Measurements from ENCODE around the gene MRPL44.

The MRPL44 gene

DNA sequence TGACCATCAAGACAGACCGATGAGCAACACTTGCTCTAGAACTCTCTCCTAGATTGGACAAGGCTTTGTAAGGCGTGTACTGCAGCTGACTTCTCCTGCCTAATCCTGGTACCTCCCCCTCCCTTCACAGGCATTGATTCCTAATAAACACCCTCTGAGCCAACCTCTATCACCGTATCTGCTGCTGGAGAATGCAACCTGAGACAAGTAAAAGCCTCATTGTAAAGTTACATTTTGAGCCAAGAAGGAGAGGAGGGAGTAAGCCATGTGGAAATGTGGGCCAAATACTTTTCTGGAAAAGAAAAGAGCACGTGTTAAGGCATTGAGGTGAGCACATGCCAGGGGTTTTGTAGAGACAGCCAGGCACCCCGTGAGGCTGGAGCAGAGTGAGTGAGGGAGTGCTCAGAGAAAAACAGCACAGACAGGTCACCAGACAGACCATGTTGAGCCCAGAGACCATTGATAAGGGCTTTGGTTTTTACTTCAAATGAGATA lies 9.5 kb upstream of the MRPL44 start:
- peak overlapping the region; percentile 34 to 89 for H3K27ac Mint-ChIP-seq
- H3K4me3 Mint-ChIP-seq, result peak overlapping the region in 1 of 2 donors; percentile 2

DNA sequence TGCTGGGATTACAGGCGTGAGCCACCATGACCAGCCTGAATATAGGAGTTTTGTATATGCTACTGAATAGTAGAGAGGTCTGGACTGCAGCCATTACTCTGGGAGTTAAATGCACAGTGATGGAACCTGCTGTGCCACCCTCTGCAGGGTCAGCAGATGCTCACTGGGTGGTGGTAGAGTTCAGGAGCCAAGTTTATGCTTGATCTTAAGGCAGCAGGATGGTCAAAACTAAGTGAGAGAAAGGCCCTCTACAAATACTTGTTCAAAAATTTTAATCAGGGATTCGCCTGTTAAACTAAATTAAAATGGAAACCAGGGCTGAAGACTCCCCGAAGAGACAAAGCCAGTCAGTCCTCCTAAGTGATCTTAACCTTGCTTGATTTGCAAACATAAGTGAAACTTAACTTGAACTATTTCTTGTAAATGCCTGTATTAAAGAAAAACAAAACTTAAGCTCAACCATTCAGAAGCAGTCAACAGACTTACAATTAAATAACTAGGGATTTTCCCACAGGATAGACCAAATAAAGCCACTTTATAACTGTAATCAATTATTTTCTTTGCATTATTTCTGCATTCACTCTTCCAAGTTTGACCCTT lies 7.9 kb upstream of the MRPL44 start:
- Mint-ChIP-seq H3K27me3 (no peaks in the 10 kb centered on the region), H3K9me3 (no peaks in the 10 kb centered on the region), H3K4me3 (no peak overlapping the region), H3K27ac (peak overlapping the region; percentile 92 to 96), H3K4me1 (peaks cover 84% of the 10 kb centered on the region)
- DNase-seq, result no peak
- no peak for ATAC-seq

More for the DNA sequence above, 9.5 kb upstream of the MRPL44 start:
- no peaks in the 10 kb centered on the region for H3K27me3 Mint-ChIP-seq
- ATAC-seq (no peak), DNase-seq (no peak)
- peaks cover 87% of the 10 kb centered on the region for H3K4me1 Mint-ChIP-seq
- H3K9me3 Mint-ChIP-seq, result no peaks in the 10 kb centered on the region

DNA sequence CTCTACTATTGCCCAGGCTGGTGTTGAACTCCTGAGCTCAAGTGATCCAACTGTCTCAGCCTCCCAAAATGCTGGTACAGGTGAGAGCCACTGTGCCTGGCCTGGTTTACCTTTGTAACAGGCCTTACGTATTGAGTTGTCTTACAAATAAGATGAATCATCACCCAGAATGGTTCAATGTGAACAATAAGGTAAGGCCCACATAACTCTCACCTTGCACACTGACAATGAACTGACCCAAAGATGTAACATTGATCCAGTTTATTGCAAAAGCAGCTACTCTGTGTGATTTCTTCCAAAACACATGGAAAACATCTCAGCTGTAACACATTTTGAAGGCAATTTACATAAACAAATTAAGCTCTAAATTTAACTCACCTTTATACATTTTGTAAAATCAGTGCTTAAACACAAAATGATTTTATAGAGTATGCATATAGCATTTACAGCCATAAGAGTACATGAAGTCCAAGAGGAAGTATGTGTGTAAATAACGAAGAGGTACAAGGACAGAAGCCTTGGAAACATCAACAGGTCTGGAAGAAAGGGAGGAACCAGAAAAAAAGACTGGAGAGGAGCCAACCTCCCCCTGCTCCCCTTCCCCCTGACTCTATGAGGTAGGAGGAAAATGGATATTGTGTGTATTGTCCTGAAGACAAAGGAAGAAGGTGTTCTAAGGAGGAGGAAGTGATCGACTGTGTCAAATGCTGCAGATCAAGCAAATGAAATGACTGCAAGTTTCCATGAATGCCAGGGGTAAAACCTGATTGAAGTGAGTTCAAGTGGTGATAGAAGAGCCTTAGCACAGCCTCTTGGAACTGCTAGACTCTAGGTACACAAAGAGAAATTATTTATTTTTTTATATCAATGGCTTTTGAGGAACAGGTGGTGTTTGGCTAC lies 6.6 kb upstream of the MRPL44 start:
- Mint-ChIP-seq H3K27me3 (no peaks in the 10 kb centered on the region), H3K27ac (peak overlapping the region; percentile 5 to 96), H3K9me3 (no peaks in the 10 kb centered on the region), H3K4me1 (peaks cover 90% of the 10 kb centered on the region), H3K4me3 (peak overlapping the region in 1 of 2 donors; percentile 50)
- ATAC-seq (no peak), DNase-seq (no peak)

DNA sequence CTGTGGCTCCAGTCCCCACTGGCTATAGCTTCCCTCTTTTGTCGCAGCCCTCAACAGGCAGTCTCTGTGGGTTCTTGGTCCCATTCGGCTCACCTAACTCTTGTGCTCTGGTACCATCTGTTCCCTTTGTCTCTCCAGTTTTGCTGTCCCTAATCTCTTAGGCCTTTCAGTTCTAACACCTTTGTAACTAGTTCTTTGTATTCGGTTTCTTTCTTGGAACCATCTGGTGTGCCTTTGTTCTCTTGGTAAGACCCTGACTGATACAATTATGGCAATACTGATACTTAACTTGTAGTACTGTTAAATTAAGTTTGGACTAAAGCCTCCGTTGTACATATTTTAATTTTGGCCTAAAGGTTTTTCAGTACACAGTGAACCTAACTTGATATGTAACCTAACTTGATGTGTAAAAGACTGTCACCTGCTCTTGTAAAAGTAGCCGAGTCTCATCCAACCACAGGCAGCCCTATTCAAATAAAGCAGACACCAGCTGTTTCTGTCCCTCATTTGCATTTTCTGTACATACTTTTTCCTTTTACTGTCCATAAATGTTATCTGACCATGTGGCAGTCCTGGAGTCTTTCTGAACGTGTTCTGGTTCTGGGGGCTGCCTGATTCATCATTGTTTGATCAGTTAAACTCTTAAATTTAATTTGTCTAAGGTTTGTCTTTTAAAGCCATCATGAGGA lies 4.8 kb upstream of the MRPL44 start:
- peaks cover 84% of the 10 kb centered on the region for H3K4me1 Mint-ChIP-seq
- no peaks in the 10 kb centered on the region for H3K27me3 Mint-ChIP-seq
- H3K9me3 Mint-ChIP-seq, result no peaks in the 10 kb centered on the region
- no peak overlapping the region for H3K27ac Mint-ChIP-seq
- ATAC-seq (no peak), DNase-seq (no peak)
- H3K4me3 Mint-ChIP-seq, result no peak overlapping the region

DNA sequence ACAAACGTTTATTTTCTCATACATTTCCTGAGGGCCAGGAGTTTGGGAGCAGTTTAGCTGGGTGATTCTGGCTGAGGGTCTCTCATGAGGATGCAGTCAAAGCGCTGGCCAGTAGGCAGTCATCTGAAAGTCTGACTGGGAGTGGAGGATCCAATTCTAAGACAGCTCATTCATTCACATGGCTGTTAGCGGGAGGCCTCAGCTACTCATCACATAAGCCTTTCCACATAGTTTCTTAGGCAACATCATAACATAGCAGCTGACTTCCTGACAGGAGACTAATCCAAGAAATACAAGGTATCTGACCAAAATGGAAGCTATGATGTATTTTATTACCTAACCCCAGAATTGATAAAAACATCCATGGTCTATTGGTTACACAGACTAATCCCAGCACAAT lies 2.9 kb upstream of the MRPL44 start:
- no peak overlapping the region for H3K27ac Mint-ChIP-seq
- no peaks in the 10 kb centered on the region for H3K27me3 Mint-ChIP-seq
- no peak overlapping the region for H3K4me3 Mint-ChIP-seq
- ATAC-seq, result no peak
- no peaks in the 10 kb centered on the region for H3K9me3 Mint-ChIP-seq
- peaks cover 66% of the 10 kb centered on the region for H3K4me1 Mint-ChIP-seq
- DNase-seq, result no peak

DNA sequence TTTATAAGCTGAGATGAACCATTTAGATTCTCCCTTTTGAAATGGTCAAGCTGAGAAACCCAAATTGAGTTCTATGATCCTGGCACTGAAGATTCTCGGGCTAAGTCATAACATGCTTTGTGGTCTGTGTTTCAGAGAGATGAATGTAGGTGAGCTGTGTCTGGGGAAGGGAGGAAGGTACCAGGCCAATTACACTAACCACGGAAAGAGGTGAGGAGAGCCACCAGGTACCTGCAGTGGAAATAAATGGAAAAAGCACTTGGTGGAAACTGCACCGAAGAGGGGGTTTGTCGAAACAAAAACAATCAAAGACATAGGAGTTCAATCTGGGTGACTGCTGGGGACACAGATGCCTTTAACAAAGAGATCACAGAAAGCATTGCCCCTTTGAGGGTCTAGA lies 963 bp upstream of the MRPL44 start:
- no peaks in the 10 kb centered on the region for H3K27me3 Mint-ChIP-seq
- peak overlapping the region; percentile 68 to 84 for H3K27ac Mint-ChIP-seq
- peaks cover 66% of the 10 kb centered on the region for H3K4me1 Mint-ChIP-seq
- DNase-seq, result peak in 1 of 2 donors; percentile 38
- no peaks in the 10 kb centered on the region for H3K9me3 Mint-ChIP-seq
- peak overlapping the region; percentile 64 to 97 for H3K4me3 Mint-ChIP-seq
- ATAC-seq, result peak; percentile 74

DNA sequence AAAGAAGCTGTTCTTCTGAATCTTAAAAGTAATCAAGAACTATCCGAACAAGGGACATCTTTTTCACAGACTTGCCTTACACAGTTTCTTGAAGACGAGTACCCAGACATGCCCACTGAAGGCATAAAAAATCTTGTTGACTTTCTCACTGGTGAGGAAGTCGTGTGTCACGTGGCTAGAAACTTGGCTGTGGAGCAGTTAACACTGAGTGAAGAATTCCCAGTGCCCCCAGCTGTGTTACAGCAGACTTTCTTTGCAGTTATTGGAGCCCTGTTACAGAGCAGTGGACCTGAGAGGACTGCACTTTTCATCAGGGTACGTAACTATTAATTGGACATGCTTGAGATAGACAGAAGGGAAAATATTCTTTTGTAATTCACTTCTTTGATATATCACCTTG lies 2.4 kb downstream of the MRPL44 start:
- H3K27ac Mint-ChIP-seq, result no peak overlapping the region
- H3K27me3 Mint-ChIP-seq, result no peaks in the 10 kb centered on the region
- no peaks in the 10 kb centered on the region for H3K9me3 Mint-ChIP-seq
- DNase-seq, result no peak
- H3K4me3 Mint-ChIP-seq, result peak overlapping the region; percentile 50 to 65
- H3K4me1 Mint-ChIP-seq, result peaks cover 53% of the 10 kb centered on the region
- ATAC-seq, result no peak

DNA sequence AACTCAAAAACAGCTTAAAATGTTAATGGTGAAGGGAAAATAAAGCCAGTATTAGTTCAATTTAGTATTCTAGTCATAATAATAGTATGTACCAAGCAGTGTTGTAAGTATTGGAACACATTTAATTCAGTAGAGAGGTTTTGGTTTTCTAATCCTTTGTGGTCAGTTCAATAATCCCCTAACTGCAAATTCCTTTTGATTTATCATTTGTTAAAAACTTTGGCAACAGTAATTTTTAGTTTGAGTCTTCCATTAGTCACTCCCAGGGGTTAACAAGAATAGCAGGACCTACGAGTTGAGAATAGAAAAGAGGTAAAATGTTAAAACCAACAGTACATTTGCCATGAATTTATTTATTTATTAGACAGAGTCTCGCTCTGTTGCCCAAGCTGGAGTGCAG lies 10.7 kb downstream of the MRPL44 start:
- ATAC-seq (no peak), DNase-seq (no peak)
- H3K9me3 Mint-ChIP-seq, result no peaks in the 10 kb centered on the region
- H3K27ac Mint-ChIP-seq, result no peak overlapping the region
- peaks cover 8% of the 10 kb centered on the region for H3K4me1 Mint-ChIP-seq
- H3K4me3 Mint-ChIP-seq, result no peak overlapping the region
- no peaks in the 10 kb centered on the region for H3K27me3 Mint-ChIP-seq

DNA sequence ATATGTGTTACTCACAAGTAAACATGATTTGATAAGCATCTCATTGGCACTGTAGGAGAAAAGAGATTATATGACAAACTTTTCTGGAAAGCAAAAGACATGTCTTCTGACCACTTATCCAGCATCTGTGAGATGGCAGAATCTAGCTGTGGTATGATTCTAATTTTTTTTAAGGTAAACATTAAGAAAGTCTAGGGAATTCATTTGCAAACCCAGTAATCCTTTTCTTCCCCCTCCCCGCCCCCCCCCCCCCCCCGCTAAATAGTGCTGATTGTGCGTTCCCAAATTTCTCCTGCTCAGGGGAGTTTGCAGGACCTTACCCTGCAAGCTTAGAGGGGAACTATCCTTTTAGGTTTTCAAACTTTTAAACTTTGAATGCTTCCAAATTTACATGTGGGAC lies 12.1 kb downstream of the MRPL44 start:
- Mint-ChIP-seq H3K4me3 (no peak overlapping the region), H3K9me3 (no peaks in the 10 kb centered on the region), H3K27me3 (no peaks in the 10 kb centered on the region), H3K27ac (no peak overlapping the region), H3K4me1 (peaks cover 8% of the 10 kb centered on the region)
- ATAC-seq, result no peak
- DNase-seq, result no peak

DNA sequence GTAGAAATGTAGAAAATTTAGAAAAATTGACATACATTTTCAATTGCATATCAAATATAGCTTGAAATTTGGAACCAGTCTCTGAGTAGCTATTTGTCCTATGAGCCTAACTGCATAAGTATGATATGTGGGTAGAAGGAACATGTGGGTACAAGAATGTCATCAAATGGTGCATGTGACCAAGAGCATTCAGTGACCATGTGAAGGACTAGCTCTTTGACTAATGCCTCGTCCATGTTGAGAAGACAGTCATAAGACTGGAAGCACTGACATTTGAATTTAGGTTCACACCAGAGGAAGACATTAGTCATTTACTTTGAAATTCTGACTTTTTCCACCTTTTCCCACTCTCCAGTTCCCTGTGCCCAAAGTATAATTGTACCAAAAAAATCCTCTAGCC lies 12.6 kb downstream of the MRPL44 start:
- DNase-seq (no peak), ATAC-seq (peak; percentile 52)
- no peaks in the 10 kb centered on the region for H3K9me3 Mint-ChIP-seq
- H3K4me1 Mint-ChIP-seq, result peaks cover 8% of the 10 kb centered on the region
- no peak overlapping the region for H3K4me3 Mint-ChIP-seq
- H3K27ac Mint-ChIP-seq, result no peak overlapping the region
- H3K27me3 Mint-ChIP-seq, result no peaks in the 10 kb centered on the region

DNA sequence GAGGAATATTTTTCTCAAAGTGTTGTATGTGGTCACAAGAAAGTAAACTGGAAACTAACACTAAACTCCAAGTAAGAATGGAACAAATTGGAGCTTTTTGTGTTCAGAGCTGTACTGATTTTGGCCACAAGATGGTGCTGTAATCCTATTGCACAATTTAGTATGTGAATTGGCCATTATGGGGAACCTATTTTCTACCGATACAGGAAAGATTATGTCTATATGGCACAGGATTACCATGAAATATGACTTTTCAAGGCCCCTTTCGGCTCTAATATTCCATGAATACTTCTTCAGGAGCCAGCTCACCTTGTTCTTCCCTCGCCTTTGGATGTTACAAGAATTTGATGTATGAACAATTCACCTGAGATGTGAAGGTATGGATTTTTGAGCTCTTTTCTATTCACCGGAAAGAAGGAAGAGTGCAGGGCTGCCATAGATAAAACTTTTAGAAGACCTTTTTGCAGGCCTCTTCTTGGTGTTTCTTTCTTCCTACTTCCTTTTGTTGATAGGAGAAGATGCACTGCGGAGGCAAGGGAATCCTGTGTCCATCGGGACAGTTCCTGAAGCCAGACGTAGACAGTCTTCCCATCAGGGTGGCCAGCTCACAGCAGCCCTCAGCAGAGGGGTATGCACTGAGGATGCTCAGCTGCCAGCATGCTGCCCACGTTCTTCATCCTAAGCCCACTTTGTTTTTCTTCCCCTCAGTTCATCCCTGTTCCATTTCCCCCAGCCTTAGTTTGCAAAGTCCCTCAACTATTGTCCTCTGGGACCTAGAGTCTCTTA lies 13.3 kb downstream of the MRPL44 start:
- ATAC-seq (peak; percentile 66), DNase-seq (peak; percentile 32 to 49)
- Mint-ChIP-seq H3K27me3 (no peaks in the 10 kb centered on the region), H3K9me3 (no peaks in the 10 kb centered on the region), H3K4me3 (no peak overlapping the region), H3K27ac (no peak overlapping the region), H3K4me1 (peaks cover 8% of the 10 kb centered on the region)

DNA sequence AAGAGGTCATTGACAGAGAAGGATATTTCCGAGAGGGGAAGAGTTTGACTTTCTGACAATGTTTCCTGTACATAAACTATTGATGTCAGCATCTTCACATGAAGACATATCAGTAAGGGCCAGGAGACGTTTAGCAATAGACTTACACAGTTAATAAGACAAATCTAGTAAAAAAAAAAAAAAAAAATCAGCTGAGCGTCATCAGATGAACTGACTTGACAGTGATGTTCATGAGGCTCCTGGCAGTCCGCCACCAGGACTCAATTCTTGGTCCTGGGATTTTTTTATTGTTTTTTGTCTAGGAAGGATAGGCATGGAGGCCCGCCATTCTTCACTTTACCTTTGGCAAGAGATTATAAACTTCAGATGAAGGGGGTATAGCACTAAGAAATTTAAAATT lies 14.5 kb downstream of the MRPL44 start:
- no peak for ATAC-seq

DNA sequence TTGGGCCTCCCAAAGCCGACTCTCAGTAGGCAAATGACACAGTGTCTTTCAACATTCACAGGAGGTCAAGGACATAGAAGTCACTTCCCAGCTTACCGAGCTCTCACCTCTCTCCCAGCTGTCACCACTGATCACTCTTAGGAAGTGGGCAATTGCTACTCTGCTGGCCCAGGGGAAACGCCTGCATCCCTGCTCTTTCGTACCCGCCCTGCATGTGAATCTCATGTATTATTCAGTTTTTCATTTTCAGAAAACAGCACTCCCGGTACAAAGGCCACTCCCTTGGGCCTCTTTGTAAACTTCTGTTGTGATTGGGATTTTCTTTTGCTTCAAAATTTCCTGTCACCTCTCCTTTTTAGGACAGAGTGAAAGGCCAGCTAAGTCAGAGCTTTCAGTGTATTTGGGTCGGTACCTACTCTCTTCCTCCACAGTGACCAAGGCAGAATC lies 15.4 kb downstream of the MRPL44 start:
- Mint-ChIP-seq H3K4me1 (peaks cover 6% of the 10 kb centered on the region), H3K4me3 (no peak overlapping the region), H3K27ac (peak overlapping the region in 1 of 2 donors; percentile 35), H3K9me3 (no peaks in the 10 kb centered on the region), H3K27me3 (no peaks in the 10 kb centered on the region)
- no peak for DNase-seq
- no peak for ATAC-seq

More for the DNA sequence above, 14.5 kb downstream of the MRPL44 start:
- Mint-ChIP-seq H3K27ac (no peak overlapping the region), H3K27me3 (no peaks in the 10 kb centered on the region), H3K4me3 (no peak overlapping the region), H3K9me3 (no peaks in the 10 kb centered on the region), H3K4me1 (peaks cover 5% of the 10 kb centered on the region)
- DNase-seq, result no peak

DNA sequence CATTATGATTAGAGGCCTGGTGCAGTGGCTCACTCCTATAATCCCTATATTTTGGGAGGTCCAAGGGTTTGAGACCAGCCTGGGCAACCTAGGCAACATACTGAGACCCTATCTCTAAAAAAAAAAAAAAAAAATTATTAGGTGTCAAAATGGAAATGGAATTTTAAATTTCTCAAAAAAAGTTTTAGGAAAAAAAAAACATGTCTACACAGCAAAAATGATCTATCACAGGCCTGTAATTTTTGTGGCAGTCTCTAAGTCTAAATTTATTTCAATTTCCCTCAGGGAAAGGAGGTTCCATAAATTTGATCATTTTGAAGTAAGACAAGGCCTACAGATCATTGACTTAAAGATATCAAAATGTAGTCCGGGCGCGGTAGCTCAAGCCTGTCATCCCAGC lies 16.3 kb downstream of the MRPL44 start:
- Mint-ChIP-seq H3K27me3 (no peaks in the 10 kb centered on the region), H3K27ac (no peak overlapping the region), H3K4me1 (peaks cover 6% of the 10 kb centered on the region), H3K4me3 (no peak overlapping the region), H3K9me3 (no peaks in the 10 kb centered on the region)
- DNase-seq, result no peak
- no peak for ATAC-seq

DNA sequence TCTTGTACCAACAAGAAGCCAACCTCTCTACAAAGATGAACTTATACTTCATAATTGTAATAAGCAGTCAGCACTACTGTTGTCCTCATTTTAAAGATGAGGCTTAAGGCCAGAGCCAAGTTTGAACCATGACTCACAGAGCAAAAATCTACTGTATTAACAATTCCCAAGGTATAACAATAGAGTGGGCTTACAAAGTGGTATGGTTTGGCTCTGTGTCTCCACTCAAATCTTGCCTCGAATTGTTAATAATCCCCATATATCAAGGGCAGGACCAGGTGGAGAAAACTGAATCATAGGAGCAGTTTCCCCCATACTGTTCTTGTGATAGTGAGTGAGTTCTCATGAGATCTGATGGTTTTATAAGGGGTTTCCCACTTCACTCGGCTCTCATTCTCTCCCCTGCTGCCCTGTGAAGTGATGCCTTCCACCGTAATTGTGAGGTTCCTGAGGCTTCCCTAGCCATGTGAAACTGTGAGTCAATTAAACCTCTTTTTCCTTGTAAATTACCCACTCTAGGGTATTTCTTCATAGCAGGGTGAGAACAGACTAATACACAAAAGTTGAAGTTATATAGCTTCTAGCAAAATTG lies 19.5 kb downstream of the MRPL44 start:
- no peak for DNase-seq
- Mint-ChIP-seq H3K27ac (no peak overlapping the region), H3K4me3 (no peak overlapping the region), H3K4me1 (peaks cover 6% of the 10 kb centered on the region), H3K9me3 (no peaks in the 10 kb centered on the region), H3K27me3 (no peaks in the 10 kb centered on the region)
- peak; percentile 77 for ATAC-seq

Data from stimulated activated naive CD8-positive, alpha-beta T cell treated with anti-CD3 and anti-CD28 coated beads, Interleukin-15, amount 100 ng/mL, for 72 hours (primary cell).